LHCN-M2 (cell line): ENCODE results near the gene OLIG2. TPM values are rescaled to one million over a fixed set of nuclear protein-coding genes. Genes with fewer than 3 reads are reported as not detected.
A peak's percentile ranks its signal among the peaks of the same experiment; 100 is the strongest.

Source experiments
- DNase-seq: peaks from one replicate; pipeline ENCODE4 v3.0.0-alpha.2; 2012; ENCODE audit warnings: low read depth
- polyA plus RNA-seq: library from polyadenylated mRNA; unstranded; fragments of >200 nt; gene quantifications from one replicate; pipeline ENCODE4 v1.2.1, GENCODE V29; 2012; ENCODE audit warnings: missing spikeins
- total RNA-seq: library from RNA; depleted of rRNA; stranded (reverse); fragments of >200 nt; gene quantifications from 2 replicates; pipeline ENCODE4 v1.2.3, GENCODE V29; 2014; rRNA removed

Gene OLIG2
- not detected in 2 replicates for total RNA-seq
- polyA plus RNA-seq = not detected

GRCh38 chr21:33025489-33026442, at the start of gene OLIG2:
Gene OLIG2, plus strand, starts transcription at chr21:33025935. Its CDS starts 928 bp downstream, at chr21:33026863.
- no peak for DNase-seq

- no peak for DNase-seq
These were observed 48.9 kb upstream of the OLIG2 start for GRCh38 chr21:32976791-32977190.

GRCh38 chr21:32977216-32977615, 48.5 kb upstream of the OLIG2 start:
- DNase-seq = no peak

GRCh38 chr21:32978331-32979270, 47.1 kb upstream of the OLIG2 start:
- no peak for DNase-seq

GRCh38 chr21:32979598-32980268, 46.0 kb upstream of the OLIG2 start:
- no peak for DNase-seq

GRCh38 chr21:32981096-32981495, 44.6 kb upstream of the OLIG2 start:
- no peak for DNase-seq

- no peak for DNase-seq
These were observed 35.1 kb upstream of the OLIG2 start for GRCh38 chr21:32990666-32991065.

GRCh38 chr21:32991361-32991760, 34.4 kb upstream of the OLIG2 start:
- DNase-seq = no peak

GRCh38 chr21:32993894-32994293, 31.8 kb upstream of the OLIG2 start:
- DNase-seq = no peak

GRCh38 chr21:32994305-32994704, 31.4 kb upstream of the OLIG2 start:
- peak; percentile 5 for DNase-seq

- DNase-seq = peak; percentile 44
These were observed 18.0 kb upstream of the OLIG2 start for GRCh38 chr21:33007747-33008146.

GRCh38 chr21:33008333-33009051, 17.2 kb upstream of the OLIG2 start:
- DNase-seq = no peak

GRCh38 chr21:33010931-33011330, 14.8 kb upstream of the OLIG2 start:
- DNase-seq = no peak

GRCh38 chr21:33011462-33011861, 14.3 kb upstream of the OLIG2 start:
- DNase-seq = peak; percentile 93

GRCh38 chr21:33013626-33014025, 12.1 kb upstream of the OLIG2 start:
- no peak for DNase-seq

- DNase-seq = no peak
These were observed 11.4 kb upstream of the OLIG2 start for GRCh38 chr21:33014331-33014730.

GRCh38 chr21:33015096-33015495, 10.6 kb upstream of the OLIG2 start:
- no peak for DNase-seq

- DNase-seq = no peak
These were observed 10.0 kb upstream of the OLIG2 start for GRCh38 chr21:33015756-33016155.

GRCh38 chr21:33018707-33019465, 6.8 kb upstream of the OLIG2 start:
- no peak for DNase-seq

GRCh38 chr21:33019516-33019884, 6.2 kb upstream of the OLIG2 start:
- DNase-seq = no peak
